ENCODE measurements around the gene WDR75.

DNA sequence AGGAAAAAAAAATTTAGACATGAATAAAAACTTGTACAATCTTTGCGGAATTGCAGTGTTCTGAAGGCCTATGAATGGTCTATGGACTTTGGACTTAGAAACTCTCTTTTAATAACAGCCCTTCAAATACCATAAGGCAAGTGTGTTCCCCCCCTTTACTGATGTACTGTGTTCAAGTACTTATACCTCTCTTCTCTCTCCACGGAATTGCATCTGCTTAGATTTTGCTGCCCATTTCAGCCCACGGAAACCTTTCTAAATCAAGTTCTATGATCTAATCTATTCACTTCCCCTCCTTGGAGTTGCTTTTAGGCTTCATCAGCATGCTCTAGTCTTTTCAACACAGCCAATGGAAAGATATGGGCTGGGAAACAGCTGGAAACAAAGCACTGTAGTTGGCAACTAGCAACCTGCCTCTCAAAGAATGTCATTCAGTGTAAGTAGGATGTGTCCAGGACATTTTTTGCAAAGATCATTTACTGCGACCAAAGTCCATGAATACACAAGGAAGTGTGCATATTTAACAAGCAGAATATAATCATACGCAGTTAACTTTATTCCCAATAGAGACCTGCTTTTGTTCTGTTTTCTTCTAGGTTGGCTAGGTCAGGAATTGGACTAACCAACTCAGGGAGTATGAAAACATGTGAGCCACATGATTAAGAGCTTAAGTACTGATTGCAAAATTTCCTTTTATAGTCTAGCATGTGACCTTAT, 81.3 kb downstream of the WDR75 start:
- TF ChIP-seq POLR2AphosphoS5 (IDR thresholded peaks at IDR 0.05; ENCODE audit: low read depth, low read length) = no peak
- TF ChIP-seq, protein P1, sequence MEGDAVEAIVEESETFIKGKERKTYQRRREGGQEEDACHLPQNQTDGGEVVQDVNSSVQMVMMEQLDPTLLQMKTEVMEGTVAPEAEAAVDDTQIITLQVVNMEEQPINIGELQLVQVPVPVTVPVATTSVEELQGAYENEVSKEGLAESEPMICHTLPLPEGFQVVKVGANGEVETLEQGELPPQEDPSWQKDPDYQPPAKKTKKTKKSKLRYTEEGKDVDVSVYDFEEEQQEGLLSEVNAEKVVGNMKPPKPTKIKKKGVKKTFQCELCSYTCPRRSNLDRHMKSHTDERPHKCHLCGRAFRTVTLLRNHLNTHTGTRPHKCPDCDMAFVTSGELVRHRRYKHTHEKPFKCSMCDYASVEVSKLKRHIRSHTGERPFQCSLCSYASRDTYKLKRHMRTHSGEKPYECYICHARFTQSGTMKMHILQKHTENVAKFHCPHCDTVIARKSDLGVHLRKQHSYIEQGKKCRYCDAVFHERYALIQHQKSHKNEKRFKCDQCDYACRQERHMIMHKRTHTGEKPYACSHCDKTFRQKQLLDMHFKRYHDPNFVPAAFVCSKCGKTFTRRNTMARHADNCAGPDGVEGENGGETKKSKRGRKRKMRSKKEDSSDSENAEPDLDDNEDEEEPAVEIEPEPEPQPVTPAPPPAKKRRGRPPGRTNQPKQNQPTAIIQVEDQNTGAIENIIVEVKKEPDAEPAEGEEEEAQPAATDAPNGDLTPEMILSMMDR (IDR thresholded peaks at IDR 0.05 in 2 of 3, conservative IDR thresholded peaks at IDR 0.05 in 1 of 3; ENCODE audit: borderline replicate concordance in 1 of 3, insufficient read depth in 1 of 3, low read depth in 2 of 3, low read length in 2 of 3) = no peak
- TF ChIP-seq CBX3 (IDR thresholded peaks at IDR 0.05; ENCODE audit: low read depth) = no peak
- no peak for TF ChIP-seq EGR1 (IDR thresholded peaks at IDR 0.05; ENCODE audit: low read depth)
- no peak for TF ChIP-seq POLR2A (IDR thresholded peaks at IDR 0.05; ENCODE audit: borderline replicate concordance, extremely low read depth, insufficient read depth, insufficient read length)
- no peak for TF ChIP-seq CEBPB (IDR thresholded peaks at IDR 0.05; ENCODE audit: low read depth)
- TF ChIP-seq EZH2phosphoT487 (IDR thresholded peaks at IDR 0.05; ENCODE audit: borderline replicate concordance) = no peak
- TF ChIP-seq, protein P2, sequence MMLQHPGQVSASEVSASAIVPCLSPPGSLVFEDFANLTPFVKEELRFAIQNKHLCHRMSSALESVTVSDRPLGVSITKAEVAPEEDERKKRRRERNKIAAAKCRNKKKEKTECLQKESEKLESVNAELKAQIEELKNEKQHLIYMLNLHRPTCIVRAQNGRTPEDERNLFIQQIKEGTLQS (IDR thresholded peaks at IDR 0.05) = no peak
- TF ChIP-seq, protein P3, sequence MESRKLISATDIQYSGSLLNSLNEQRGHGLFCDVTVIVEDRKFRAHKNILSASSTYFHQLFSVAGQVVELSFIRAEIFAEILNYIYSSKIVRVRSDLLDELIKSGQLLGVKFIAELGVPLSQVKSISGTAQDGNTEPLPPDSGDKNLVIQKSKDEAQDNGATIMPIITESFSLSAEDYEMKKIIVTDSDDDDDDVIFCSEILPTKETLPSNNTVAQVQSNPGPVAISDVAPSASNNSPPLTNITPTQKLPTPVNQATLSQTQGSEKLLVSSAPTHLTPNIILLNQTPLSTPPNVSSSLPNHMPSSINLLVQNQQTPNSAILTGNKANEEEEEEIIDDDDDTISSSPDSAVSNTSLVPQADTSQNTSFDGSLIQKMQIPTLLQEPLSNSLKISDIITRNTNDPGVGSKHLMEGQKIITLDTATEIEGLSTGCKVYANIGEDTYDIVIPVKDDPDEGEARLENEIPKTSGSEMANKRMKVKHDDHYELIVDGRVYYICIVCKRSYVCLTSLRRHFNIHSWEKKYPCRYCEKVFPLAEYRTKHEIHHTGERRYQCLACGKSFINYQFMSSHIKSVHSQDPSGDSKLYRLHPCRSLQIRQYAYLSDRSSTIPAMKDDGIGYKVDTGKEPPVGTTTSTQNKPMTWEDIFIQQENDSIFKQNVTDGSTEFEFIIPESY (IDR thresholded peaks at IDR 0.05; ENCODE audit: extremely low read depth, insufficient replicate concordance, low read length) = no peak
- TF ChIP-seq, protein P4, sequence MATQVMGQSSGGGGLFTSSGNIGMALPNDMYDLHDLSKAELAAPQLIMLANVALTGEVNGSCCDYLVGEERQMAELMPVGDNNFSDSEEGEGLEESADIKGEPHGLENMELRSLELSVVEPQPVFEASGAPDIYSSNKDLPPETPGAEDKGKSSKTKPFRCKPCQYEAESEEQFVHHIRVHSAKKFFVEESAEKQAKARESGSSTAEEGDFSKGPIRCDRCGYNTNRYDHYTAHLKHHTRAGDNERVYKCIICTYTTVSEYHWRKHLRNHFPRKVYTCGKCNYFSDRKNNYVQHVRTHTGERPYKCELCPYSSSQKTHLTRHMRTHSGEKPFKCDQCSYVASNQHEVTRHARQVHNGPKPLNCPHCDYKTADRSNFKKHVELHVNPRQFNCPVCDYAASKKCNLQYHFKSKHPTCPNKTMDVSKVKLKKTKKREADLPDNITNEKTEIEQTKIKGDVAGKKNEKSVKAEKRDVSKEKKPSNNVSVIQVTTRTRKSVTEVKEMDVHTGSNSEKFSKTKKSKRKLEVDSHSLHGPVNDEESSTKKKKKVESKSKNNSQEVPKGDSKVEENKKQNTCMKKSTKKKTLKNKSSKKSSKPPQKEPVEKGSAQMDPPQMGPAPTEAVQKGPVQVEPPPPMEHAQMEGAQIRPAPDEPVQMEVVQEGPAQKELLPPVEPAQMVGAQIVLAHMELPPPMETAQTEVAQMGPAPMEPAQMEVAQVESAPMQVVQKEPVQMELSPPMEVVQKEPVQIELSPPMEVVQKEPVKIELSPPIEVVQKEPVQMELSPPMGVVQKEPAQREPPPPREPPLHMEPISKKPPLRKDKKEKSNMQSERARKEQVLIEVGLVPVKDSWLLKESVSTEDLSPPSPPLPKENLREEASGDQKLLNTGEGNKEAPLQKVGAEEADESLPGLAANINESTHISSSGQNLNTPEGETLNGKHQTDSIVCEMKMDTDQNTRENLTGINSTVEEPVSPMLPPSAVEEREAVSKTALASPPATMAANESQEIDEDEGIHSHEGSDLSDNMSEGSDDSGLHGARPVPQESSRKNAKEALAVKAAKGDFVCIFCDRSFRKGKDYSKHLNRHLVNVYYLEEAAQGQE (IDR thresholded peaks at IDR 0.05; ENCODE audit: low read depth) = no peak
- TF ChIP-seq JUND (IDR thresholded peaks at IDR 0.05) = no peak
- TF ChIP-seq SIN3A (IDR thresholded peaks at IDR 0.05; ENCODE audit: low read depth) = no peak
